IMR-90 (cell line): ENCODE results near the gene PARVB. TPM values are rescaled to one million over a fixed set of nuclear protein-coding genes. Genes with fewer than 3 reads are reported as not detected.

Source experiments
- ATAC-seq: fragments of 200-7000 bp; cut with Tn5 transposase; 2 replicates; pipeline ENCODE4 v1.9.1; 2020; ENCODE audit warnings: low read depth, mild to moderate bottlenecking, moderate library complexity
- BruUV-seq: library from RNA; stranded (reverse); fragments of 400-500 nt; replicated peaks from 2 replicates; lab custom pipeline; 2021; lab: Mats Ljungman, UMichigan
- CTCF ChIA-PET: fragments of 300-600 bp; formaldehyde crosslinking; extraction: SDS; loops from one replicate; lab custom pipeline; 2021; ENCODE audit warnings: antibody characterized with exemption; lab: Yijun Ruan, JAX
- POLR2A ChIA-PET: fragments of 300-600 bp; sonication (Branson Sonifier 250); formaldehyde crosslinking; loops from one replicate; lab custom pipeline; 2022; ENCODE audit warnings: antibody characterized with exemption; ENCODE audit not compliant: unreplicated experiment; lab: Charles Lee
- DNase-seq: peaks from one replicate; pipeline ENCODE4 v3.0.0; 2013
- H2AFZ ChIP-seq: replicated peaks from 2 replicates; pipeline ENCODE3; 2013; ENCODE audit warnings: low read length, mild to moderate bottlenecking; ENCODE audit not compliant: poor library complexity
- H2AK5ac ChIP-seq: 2 replicates; pipeline ENCODE4 v1.6.1; 2013; ENCODE audit warnings: low read depth, low read length, inconsistent platforms
- H2AK9ac ChIP-seq: replicated peaks from 2 replicates; pipeline ENCODE3; 2013; ENCODE audit warnings: mild to moderate bottlenecking, low read depth, low read length, moderate library complexity; ENCODE audit not compliant: poor library complexity
- H2BK120ac ChIP-seq: 2 replicates; pipeline ENCODE4 v1.6.1; 2013; ENCODE audit warnings: low read depth, low read length, inconsistent platforms
- H2BK15ac ChIP-seq: 3 replicates; pipeline ENCODE4 v1.6.1; 2013; ENCODE audit warnings: low read depth, low read length, inconsistent platforms
- H2BK20ac ChIP-seq: 2 replicates; pipeline ENCODE4 v1.6.1; 2013; ENCODE audit warnings: low read depth, mild to moderate bottlenecking, inconsistent platforms, low read length, moderate library complexity
- H2BK5ac ChIP-seq: 2 replicates; pipeline ENCODE4 v1.6.1; 2013; ENCODE audit warnings: mild to moderate bottlenecking, low read depth, low read length, inconsistent platforms; ENCODE audit not compliant: poor library complexity, severe bottlenecking
- H3K14ac ChIP-seq: replicated peaks from 2 replicates; pipeline ENCODE4 v1.6.1; 2013; ENCODE audit warnings: low read depth, low read length, inconsistent platforms
- H3K18ac ChIP-seq: 2 replicates; pipeline ENCODE4 v1.6.1; 2013; ENCODE audit warnings: low read depth, low read length, control low read depth
- H3K23ac ChIP-seq: 2 replicates; pipeline ENCODE4 v1.6.1; 2013; ENCODE audit warnings: low read depth, low read length, inconsistent platforms
- H3K27ac ChIP-seq: 2 replicates; pipeline ENCODE4 v1.5.1; 2013; ENCODE audit warnings: mild to moderate bottlenecking, control low read depth, low read length; ENCODE audit not compliant: insufficient read depth
- H3K27me3 ChIP-seq: 2 replicates; pipeline ENCODE4 v1.6.1; 2013; ENCODE audit warnings: low read length; ENCODE audit not compliant: control insufficient read depth, insufficient read depth
- H3K36me3 ChIP-seq: 2 replicates; pipeline ENCODE4 v1.6.1; 2013; ENCODE audit warnings: low read length, mixed read lengths; ENCODE audit not compliant: control insufficient read depth, insufficient read depth
- H3K4ac ChIP-seq: 2 replicates; pipeline ENCODE4 v1.6.1; 2013; ENCODE audit warnings: low read depth, low read length, inconsistent platforms
- H3K4me1 ChIP-seq: 2 replicates; pipeline ENCODE4 v1.6.1; 2013; ENCODE audit warnings: low read length, mixed read lengths; ENCODE audit not compliant: control insufficient read depth, insufficient read depth
- H3K4me2 ChIP-seq: 2 replicates; pipeline ENCODE4 v1.6.1; 2013; ENCODE audit warnings: low read depth, mild to moderate bottlenecking, control low read depth, low read length, moderate library complexity
- H3K4me3 ChIP-seq: 2 replicates; pipeline ENCODE4 v1.5.1; 2013; ENCODE audit warnings: low read depth, mild to moderate bottlenecking, control low read depth, low read length, moderate library complexity; ENCODE audit not compliant: insufficient read depth
- H3K56ac ChIP-seq: 2 replicates; pipeline ENCODE4 v1.6.1; 2013; ENCODE audit warnings: low read length, inconsistent platforms; ENCODE audit not compliant: insufficient read depth; ENCODE audit errors: extremely low read depth
- H3K79me1 ChIP-seq, 2 experiments: 2 replicates each; pipeline ENCODE4 v1.6.1; 2013; ENCODE audit warnings: low read length in 2 of 2, inconsistent platforms in 1 of 2, low read depth in 1 of 2
- H3K9ac ChIP-seq: 2 replicates; pipeline ENCODE4 v1.6.1; 2013; ENCODE audit warnings: low read depth, low read length, control low read depth
- H3K9me1 ChIP-seq: 2 replicates; pipeline ENCODE4 v1.6.1; 2013; ENCODE audit warnings: low read length, inconsistent platforms; ENCODE audit not compliant: insufficient read depth
- H3K9me3 ChIP-seq: 2 replicates; pipeline ENCODE4 v1.6.1; 2013; ENCODE audit warnings: low read length; ENCODE audit not compliant: control insufficient read depth, insufficient read depth
- H4K20me1 ChIP-seq: 2 replicates; pipeline ENCODE4 v1.6.1; 2013; ENCODE audit warnings: low read length, inconsistent platforms; ENCODE audit not compliant: insufficient read depth
- H4K5ac ChIP-seq: 2 replicates; pipeline ENCODE4 v1.6.1; 2013; ENCODE audit warnings: mild to moderate bottlenecking, low read depth, low read length, control low read depth
- H4K8ac ChIP-seq, 2 experiments: 2 replicates each; pipeline ENCODE4 v1.6.1; 2013; ENCODE audit warnings: low read depth in 2 of 2, low read length in 2 of 2, control low read depth in 1 of 2, inconsistent platforms in 1 of 2
- H4K91ac ChIP-seq: 2 replicates; pipeline ENCODE4 v1.6.1; 2013; ENCODE audit warnings: low read depth, low read length, inconsistent platforms; ENCODE audit not compliant: insufficient read depth
- CEBPB ChIP-seq: IDR thresholded peaks from 2 replicates; pipeline ENCODE4 v1.6.1; 2012; ENCODE audit warnings: low read depth, low read length, improper control_type of control experiment
- FOS ChIP-seq: fragments of 150-350 bp; IDR thresholded peaks from 2 replicates; pipeline ENCODE4 v1.6.1; 2016; ENCODE audit warnings: low read depth, low read length
- MAFK ChIP-seq: IDR thresholded peaks from 2 replicates; pipeline ENCODE4 v1.6.1; 2012; ENCODE audit warnings: low read depth, low read length, improper control_type of control experiment
- MAZ ChIP-seq: IDR thresholded peaks from 2 replicates; pipeline ENCODE4 v1.6.1; 2012; ENCODE audit warnings: low read depth, mild to moderate bottlenecking, low read length, improper control_type of control experiment, moderate library complexity, borderline replicate concordance
- POLR2A ChIP-seq: IDR thresholded peaks from 2 replicates; pipeline ENCODE4 v1.6.1; 2012; ENCODE audit warnings: mild to moderate bottlenecking, low read depth, low read length
- RCOR1 ChIP-seq: IDR thresholded peaks from 2 replicates; pipeline ENCODE4 v1.6.1; 2012; ENCODE audit warnings: mild to moderate bottlenecking, low read length, improper control_type of control experiment; ENCODE audit not compliant: insufficient replicate concordance
- SMC3 ChIP-seq: fragments of 150-350 bp; IDR thresholded peaks from 2 replicates; pipeline ENCODE4 v1.6.1; 2016; ENCODE audit warnings: low read depth, mild to moderate bottlenecking, antibody characterized with exemption, low read length, moderate library complexity
- WGBS, 2 experiments: methylation state at CpG; one replicate each; pipeline versions ENCODE4 v1.1.5 to v1.1.7; 2013; ENCODE audit warnings: missing lambda C conversion rate in 2 of 2; ENCODE audit not compliant: insufficient read length in 1 of 2; ENCODE audit errors: extremely low coverage in 2 of 2; 5-methylcytosine and 5-hydroxymethylcytosine counted together
- dilution Hi-C: fragments of 300-500 bp; cut with HindIII; formaldehyde crosslinking; loops from one replicate; pipeline ENCODE4 v1.14.3; 2018; ENCODE audit warnings: low sequenced_read_pairs; ENCODE audit not compliant: unreplicated experiment
- in situ Hi-C: fragments of 300-500 bp; cut with MboI; formaldehyde crosslinking; loops from 3 replicates; pipeline ENCODE4 v1.14.3; 2019; ENCODE audit warnings: low sequenced_read_pairs, inconsistent platforms, mixed read lengths
- intact Hi-C: fragments of 100-400 bp; cut with micrococcal nuclease; formaldehyde crosslinking; loops from 2 replicates; pipeline ENCODE4 v1.10.0; 2022
- polyA plus RNA-seq, 3 experiments: library from polyadenylated mRNA; depleted of rRNA; stranded (reverse); fragments of >200 nt; gene quantifications; 2 replicates each; pipeline ENCODE4 v1.2.3, GENCODE V29; 2012; ENCODE audit warnings: low replicate concordance in 1 of 3
- total RNA-seq: library from RNA; depleted of rRNA; stranded (reverse); fragments of >200 nt; gene quantifications from 2 replicates; pipeline ENCODE4 v1.2.3, GENCODE V29; 2012

The PARVB gene
- total and polyA plus RNA-seq, 2 of the 4 experiments (the other 2 are of a cell fraction) = 44.3 to 53.9 TPM

DNA sequence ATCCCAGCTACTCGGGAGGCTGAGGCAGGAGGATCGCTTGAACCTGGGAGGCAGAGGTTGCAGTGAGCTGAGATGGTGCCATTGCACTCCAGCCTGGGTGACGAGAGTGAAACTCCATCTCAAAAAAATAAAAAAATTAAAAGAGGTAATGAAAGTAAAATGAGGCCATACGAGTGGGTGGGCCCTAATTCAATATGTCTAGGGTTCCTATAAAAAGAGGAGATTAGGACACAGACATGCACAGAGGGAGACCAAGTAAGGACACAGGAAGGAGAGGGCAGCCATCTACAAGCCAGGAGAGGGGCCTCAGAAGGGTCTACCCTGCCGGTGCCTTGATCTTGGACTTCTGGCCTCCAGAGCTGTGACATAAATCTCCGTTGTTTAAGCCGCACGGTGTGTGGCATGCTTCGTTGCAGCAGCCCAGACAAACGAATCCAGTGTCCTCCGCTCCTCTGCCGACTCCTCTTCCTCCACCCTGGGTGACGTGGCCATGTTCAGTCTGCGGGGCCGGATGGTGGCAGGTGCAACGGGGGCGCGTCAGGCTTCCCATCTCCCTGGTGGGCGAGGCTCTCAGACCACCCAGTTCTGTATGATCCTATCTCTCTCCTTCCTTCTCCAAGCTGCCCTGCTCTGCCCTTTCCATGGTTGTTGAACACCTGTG, 105.0 kb downstream of the PARVB start:
- BruUV-seq = no TSS peak
- dilution Hi-C loops = no loop called here
- H3K36me3 ChIP-seq = peaks cover 8% of the 10 kb centered on the region; the same call in 1 of the 2 replicates

More for the DNA sequence above, 105.0 kb downstream of the PARVB start:
- H2AK5ac ChIP-seq = no peak overlapping the region
- no peak overlapping the region for H3K56ac ChIP-seq
- ATAC-seq (no peak), DNase-seq (no peak)
- no peak overlapping the region for H4K5ac ChIP-seq
- H3K27me3 ChIP-seq = no peaks in the 10 kb centered on the region
- no peaks in the 10 kb centered on the region; the same call in 1 of the 2 replicates for H4K20me1 ChIP-seq
- H3K4me3 ChIP-seq = no peak overlapping the region
- no peak overlapping the region for H4K91ac ChIP-seq
- 78% methylated on average over 7 of the region's 19 CpGs; no CpG with 5 or more reads in 1 of the 2 experiments for WGBS, 2 experiments
- H2AFZ ChIP-seq = no peak overlapping the region
- no peak overlapping the region for H3K27ac ChIP-seq
- H3K9me3 ChIP-seq = peaks cover 12% of the 10 kb centered on the region
- no peak overlapping the region for H3K9ac ChIP-seq
- no peak overlapping the region for H2BK120ac ChIP-seq
- TF ChIP-seq POLR2A = no peak
- TF ChIP-seq SMC3 = no peak
- TF ChIP-seq RCOR1 = no peak
- TF ChIP-seq MAZ = no peak
- TF ChIP-seq FOS = no peak
- no peak for TF ChIP-seq CEBPB
- TF ChIP-seq MAFK = no peak
- intact Hi-C loops = no loop called here
- no peak overlapping the region for H3K18ac ChIP-seq
- H3K79me1 ChIP-seq = no peaks in the 10 kb centered on the region
- POLR2A ChIA-PET = no interaction called here
- H3K14ac ChIP-seq = no peak overlapping the region
- H2BK5ac ChIP-seq = no peak overlapping the region
- CTCF ChIA-PET = no interaction called here
- H3K4ac ChIP-seq = no peak overlapping the region
- no peak overlapping the region for H3K4me2 ChIP-seq
- H2BK15ac ChIP-seq = no peak overlapping the region
- H3K9me1 ChIP-seq = 0 out of 2 replicates have a peak, but pooled peaks cover 6% of the 10 kb centered on the region
- H2AK9ac ChIP-seq = no peak overlapping the region
- no peaks in the 10 kb centered on the region for H3K4me1 ChIP-seq
- in situ Hi-C loops = no loop called here
- H4K8ac ChIP-seq = no peak overlapping the region
- H2BK20ac ChIP-seq = no peak overlapping the region
- no peak overlapping the region for H3K23ac ChIP-seq
